ENCODE data around the gene LINC01488. TPM values are rescaled to one million over a fixed set of nuclear protein-coding genes. Genes with fewer than 3 reads are reported as not detected.

LINC01488 gene
- total RNA-seq, 1 donor from 2014 or later: not detected

DNA sequence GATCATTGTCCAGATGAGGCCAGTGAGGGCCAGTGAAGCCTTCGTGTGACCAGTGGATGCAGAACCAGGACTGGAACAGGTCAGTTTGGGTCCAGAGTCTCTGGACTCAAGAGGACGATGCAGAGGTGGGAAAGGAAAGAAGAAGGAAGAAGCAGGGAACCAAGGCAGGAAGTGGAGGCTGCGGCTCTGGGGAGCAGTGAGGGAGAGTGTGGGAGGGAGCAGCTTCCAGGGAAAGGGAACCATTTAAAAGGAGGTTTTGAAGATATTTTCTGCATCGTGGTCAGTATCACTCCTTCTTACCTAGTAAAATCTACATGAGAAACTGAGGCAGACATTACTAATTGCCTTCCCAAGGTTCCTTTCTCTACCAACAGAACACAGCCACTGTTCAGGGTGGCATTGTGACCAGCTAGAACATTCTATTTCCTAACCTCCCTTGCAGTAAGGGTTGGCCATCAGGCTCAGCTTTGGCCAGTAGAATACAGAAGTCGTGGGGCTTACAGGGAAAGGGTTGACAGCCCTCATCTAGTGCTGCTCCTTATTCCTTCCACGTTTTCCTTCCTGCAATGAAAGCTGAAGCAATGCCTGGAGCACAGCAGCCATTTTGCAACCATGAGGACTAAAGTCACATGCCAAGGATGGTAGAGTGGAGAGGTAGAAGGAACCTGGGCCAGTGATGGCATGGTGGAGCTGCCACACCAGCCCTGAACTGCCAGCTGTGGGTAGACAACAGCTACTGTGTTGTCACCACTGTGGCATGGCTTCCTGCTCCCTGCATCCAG, 29.1 kb upstream of the LINC01488 start:
- no peak overlapping the region for H3K9ac ChIP-seq (ENCODE audit: low read depth in 1 of 3, low read length in 3 of 3)
- no peak overlapping the region for H3K27ac ChIP-seq (ENCODE audit: low read depth, low read length)
- H3K4me3 ChIP-seq (ENCODE audit: low read length in 3 of 3): no peak overlapping the region
- H3K4me1 ChIP-seq (ENCODE audit: control insufficient read depth in 3 of 3, insufficient read depth in 3 of 3, low read length in 3 of 3): peaks cover 20 to 29% (median 21%) of the 10 kb centered on the region in 3 donors
- H3K9me3 ChIP-seq (ENCODE audit: control insufficient read depth in 3 of 3, low read length in 3 of 3): peaks cover 0 to 3% (median 0%) of the 10 kb centered on the region in 3 donors
- H3K27me3 ChIP-seq (ENCODE audit: control insufficient read depth in 3 of 3, insufficient read depth in 3 of 3, low read length in 3 of 3): peaks cover 2 to 22% (median 7%) of the 10 kb centered on the region in 3 donors
- no peaks in the 10 kb centered on the region for H3K36me3 ChIP-seq (ENCODE audit: control insufficient read depth in 3 of 3, insufficient read depth in 3 of 3, low read length in 3 of 3)

DNA sequence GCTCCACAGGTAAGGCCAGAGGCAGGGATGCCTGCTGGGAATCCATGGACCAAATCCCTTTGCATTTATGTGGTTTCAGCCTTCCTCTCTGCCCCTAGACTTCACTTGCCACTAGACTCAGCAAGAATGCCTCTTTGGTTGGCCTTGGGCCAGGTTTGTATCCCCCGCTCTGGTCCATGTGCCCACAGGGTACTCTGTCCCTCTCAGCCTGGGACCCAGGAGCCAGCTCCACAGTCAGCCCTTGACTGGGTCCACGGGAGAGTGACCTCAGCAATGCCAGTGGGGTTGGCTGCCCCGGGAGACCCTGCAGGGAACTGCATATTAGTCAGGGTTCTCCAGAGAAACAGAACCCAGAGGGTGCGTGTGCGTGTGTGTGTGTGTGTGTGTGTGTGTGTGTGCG, 28.3 kb upstream of the LINC01488 start:
- H3K36me3 ChIP-seq (ENCODE audit: control insufficient read depth in 3 of 3, insufficient read depth in 3 of 3, low read length in 3 of 3): no peaks in the 10 kb centered on the region
- H3K27me3 ChIP-seq (ENCODE audit: control insufficient read depth in 3 of 3, insufficient read depth in 3 of 3, low read length in 3 of 3): peaks cover 2 to 22% (median 7%) of the 10 kb centered on the region in 3 donors
- no peak overlapping the region for H3K27ac ChIP-seq (ENCODE audit: low read depth, low read length)
- H3K9ac ChIP-seq (ENCODE audit: low read depth in 1 of 3, low read length in 3 of 3): no peak overlapping the region
- H3K9me3 ChIP-seq (ENCODE audit: control insufficient read depth in 3 of 3, low read length in 3 of 3): peaks cover 0 to 3% (median 0%) of the 10 kb centered on the region in 3 donors
- H3K4me1 ChIP-seq (ENCODE audit: control insufficient read depth in 3 of 3, insufficient read depth in 3 of 3, low read length in 3 of 3): peaks cover 20 to 28% (median 21%) of the 10 kb centered on the region in 3 donors
- no peak overlapping the region for H3K4me3 ChIP-seq (ENCODE audit: low read length in 3 of 3)

DNA sequence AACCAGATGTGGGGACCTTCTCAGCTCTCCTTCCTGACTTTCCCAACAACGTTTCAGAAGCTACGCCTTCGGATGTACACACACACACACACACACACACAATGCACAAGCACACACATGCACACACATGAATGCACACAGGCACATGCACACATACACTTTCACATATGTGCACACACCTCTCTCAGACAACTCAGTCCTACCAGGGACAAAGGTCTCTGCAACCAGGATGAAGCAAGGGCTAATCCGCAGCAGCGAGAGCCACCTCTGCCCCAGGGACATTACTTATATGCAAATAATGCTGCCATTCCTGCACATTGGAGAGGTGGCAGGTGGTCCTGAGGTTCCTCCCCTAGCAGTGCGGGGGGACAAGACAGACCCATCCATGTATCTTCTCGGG, 27.4 kb upstream of the LINC01488 start:
- H3K4me3 ChIP-seq (ENCODE audit: low read length in 3 of 3): no peak overlapping the region
- peaks cover 16 to 20% (median 18%) of the 10 kb centered on the region in 3 donors for H3K4me1 ChIP-seq (ENCODE audit: control insufficient read depth in 3 of 3, insufficient read depth in 3 of 3, low read length in 3 of 3)
- H3K36me3 ChIP-seq (ENCODE audit: control insufficient read depth in 3 of 3, insufficient read depth in 3 of 3, low read length in 3 of 3): no peaks in the 10 kb centered on the region
- no peak overlapping the region for H3K9ac ChIP-seq (ENCODE audit: low read depth in 1 of 3, low read length in 3 of 3)
- peaks cover 0 to 3% (median 0%) of the 10 kb centered on the region in 3 donors for H3K9me3 ChIP-seq (ENCODE audit: control insufficient read depth in 3 of 3, low read length in 3 of 3)
- H3K27me3 ChIP-seq (ENCODE audit: control insufficient read depth in 3 of 3, insufficient read depth in 3 of 3, low read length in 3 of 3): peaks cover 2 to 22% (median 7%) of the 10 kb centered on the region in 3 donors
- no peak overlapping the region for H3K27ac ChIP-seq (ENCODE audit: low read depth, low read length)

DNA sequence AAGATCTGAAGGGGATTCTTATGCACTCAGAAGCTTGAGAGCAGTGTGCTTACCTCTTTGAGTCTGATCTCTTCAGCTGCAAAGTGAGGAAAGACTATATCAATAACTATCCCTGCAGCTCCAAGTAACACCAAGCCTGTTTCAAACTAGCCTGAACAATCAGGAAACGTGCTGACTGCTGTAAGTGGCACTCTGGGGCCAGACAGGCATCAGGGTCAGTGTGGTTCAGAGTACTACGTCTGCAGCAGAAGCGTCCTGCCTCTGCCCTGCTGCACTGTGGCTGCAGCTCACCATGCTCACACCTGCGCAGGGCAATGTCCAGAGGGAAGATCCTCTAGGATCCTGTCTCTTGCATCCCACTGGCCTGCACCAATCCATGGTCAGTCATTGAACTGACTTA, 25.5 kb upstream of the LINC01488 start:
- H3K9ac ChIP-seq (ENCODE audit: low read depth in 1 of 3, low read length in 3 of 3): no peak overlapping the region
- H3K4me3 ChIP-seq (ENCODE audit: low read length in 3 of 3): no peak overlapping the region
- no peak overlapping the region for H3K27ac ChIP-seq (ENCODE audit: low read depth, low read length)
- peaks cover under 1 to 12% (median 7%) of the 10 kb centered on the region in 3 donors for H3K27me3 ChIP-seq (ENCODE audit: control insufficient read depth in 3 of 3, insufficient read depth in 3 of 3, low read length in 3 of 3)
- H3K36me3 ChIP-seq (ENCODE audit: control insufficient read depth in 3 of 3, insufficient read depth in 3 of 3, low read length in 3 of 3): no peaks in the 10 kb centered on the region
- H3K9me3 ChIP-seq (ENCODE audit: control insufficient read depth in 3 of 3, low read length in 3 of 3): peaks cover 0 to 3% (median 0%) of the 10 kb centered on the region in 3 donors
- H3K4me1 ChIP-seq (ENCODE audit: control insufficient read depth in 3 of 3, insufficient read depth in 3 of 3, low read length in 3 of 3): peaks cover 3 to 5% (median 3%) of the 10 kb centered on the region in 3 donors

DNA sequence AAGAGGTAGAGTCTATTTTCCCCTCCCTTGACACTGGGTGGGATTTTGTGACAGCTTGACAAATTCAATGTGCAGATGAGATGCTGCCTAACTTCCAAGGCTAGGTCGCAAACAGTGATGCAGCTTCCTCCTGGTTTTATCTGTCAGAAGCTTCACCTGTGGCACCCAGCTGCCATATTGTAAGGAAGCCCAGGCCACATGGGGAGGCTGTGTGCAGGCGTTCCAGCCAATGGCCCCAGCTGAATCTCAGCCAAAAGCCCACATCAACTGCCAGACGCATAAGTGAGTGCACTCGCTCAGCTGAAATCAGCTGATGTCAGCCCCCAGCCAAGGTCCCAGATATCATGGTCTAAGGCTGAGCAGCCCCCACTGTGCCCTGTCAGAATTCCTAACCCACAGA, 24.8 kb upstream of the LINC01488 start:
- H3K27ac ChIP-seq (ENCODE audit: low read depth, low read length): no peak overlapping the region

DNA sequence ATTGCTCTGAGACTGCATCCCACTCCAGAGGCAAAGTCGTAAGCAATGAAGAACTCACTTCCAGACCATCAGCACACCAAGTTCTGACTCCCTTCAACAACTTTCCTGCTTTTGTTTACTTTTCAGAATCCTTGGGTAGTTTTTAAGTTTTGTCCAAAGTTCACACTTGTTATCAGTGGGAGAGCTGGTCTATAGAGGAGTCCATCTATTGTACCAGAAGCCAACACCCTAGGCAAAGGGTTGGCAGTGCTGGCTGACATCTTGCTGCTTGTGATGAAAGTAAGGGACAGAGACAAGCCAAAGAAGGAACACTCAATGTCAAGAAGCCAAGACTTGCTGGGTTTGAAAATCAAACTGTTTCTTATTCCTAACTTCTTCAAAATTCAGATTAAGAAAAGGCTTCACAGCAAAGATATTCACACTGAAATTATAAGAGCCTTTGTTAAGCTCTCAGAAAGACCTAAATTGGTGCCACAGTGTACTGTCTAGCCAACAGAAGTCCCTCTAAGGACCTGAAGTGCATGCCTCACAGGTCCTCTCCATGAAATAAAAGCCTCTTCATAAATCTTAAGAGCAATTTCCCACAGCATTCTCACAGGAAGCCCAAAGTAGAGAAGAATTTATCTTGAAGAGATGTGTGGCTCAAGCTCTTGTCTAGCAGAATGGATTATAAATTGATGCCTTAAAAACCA, 21.5 kb upstream of the LINC01488 start:
- H3K9ac ChIP-seq (ENCODE audit: low read depth in 1 of 3, low read length in 3 of 3): no peak overlapping the region

More for the DNA sequence above, 24.8 kb upstream of the LINC01488 start:
- no peak overlapping the region for H3K4me3 ChIP-seq (ENCODE audit: low read length in 3 of 3)
- peaks cover 0 to 2% (median 0%) of the 10 kb centered on the region in 3 donors for H3K4me1 ChIP-seq (ENCODE audit: control insufficient read depth in 3 of 3, insufficient read depth in 3 of 3, low read length in 3 of 3)
- H3K27me3 ChIP-seq (ENCODE audit: control insufficient read depth in 3 of 3, insufficient read depth in 3 of 3, low read length in 3 of 3): peaks cover 0 to 14% (median 8%) of the 10 kb centered on the region in 3 donors
- H3K9ac ChIP-seq (ENCODE audit: low read depth in 1 of 3, low read length in 3 of 3): no peak overlapping the region
- peaks cover 0 to 5% (median 2%) of the 10 kb centered on the region in 3 donors for H3K9me3 ChIP-seq (ENCODE audit: control insufficient read depth in 3 of 3, low read length in 3 of 3)
- H3K36me3 ChIP-seq (ENCODE audit: control insufficient read depth in 3 of 3, insufficient read depth in 3 of 3, low read length in 3 of 3): no peaks in the 10 kb centered on the region

DNA sequence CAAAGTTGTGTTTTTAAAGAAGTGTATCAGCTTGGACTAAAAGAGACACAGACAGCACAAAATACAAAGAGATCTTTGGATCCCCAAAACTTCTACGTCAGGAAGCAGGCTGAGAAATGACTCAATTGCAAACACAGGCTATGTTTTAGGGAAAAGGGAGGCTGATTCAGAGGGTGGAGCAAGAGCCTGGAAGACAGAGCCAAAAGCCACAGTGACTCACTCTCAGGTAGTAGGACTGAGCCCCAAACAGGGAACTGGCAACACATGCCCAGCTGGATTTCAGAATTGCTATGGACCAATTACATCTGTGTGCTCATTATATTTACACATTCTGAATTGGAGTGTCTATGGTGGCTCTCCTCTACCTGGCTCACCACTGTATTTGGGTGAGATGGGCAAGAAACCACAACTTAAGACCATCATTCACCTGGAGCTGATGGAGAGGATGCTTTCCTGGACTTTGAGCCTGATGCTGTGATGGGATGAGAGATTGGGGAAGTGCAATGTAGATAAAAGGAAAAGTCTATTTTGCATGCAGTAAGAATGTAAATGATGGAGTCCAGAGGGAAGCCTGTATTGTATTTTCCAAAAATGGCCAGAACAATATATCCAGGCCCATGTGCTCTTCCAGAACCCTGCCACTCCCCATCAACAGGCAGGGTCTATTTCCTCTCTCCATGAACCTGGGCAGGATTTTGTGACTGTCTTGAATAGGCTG, 20.8 kb upstream of the LINC01488 start:
- Histone ChIP-seq H3K4me3 (ENCODE audit: low read length in 3 of 3) (no peak overlapping the region), H3K9ac (ENCODE audit: low read depth in 1 of 3, low read length in 3 of 3) (no peak overlapping the region), H3K27ac (ENCODE audit: low read depth, low read length) (no peak overlapping the region)

More for the DNA sequence above, 21.5 kb upstream of the LINC01488 start:
- no peaks in the 10 kb centered on the region for H3K36me3 ChIP-seq (ENCODE audit: control insufficient read depth in 3 of 3, insufficient read depth in 3 of 3, low read length in 3 of 3)
- no peak overlapping the region for H3K4me3 ChIP-seq (ENCODE audit: low read length in 3 of 3)
- peaks cover 14 to 21% (median 17%) of the 10 kb centered on the region in 3 donors for H3K4me1 ChIP-seq (ENCODE audit: control insufficient read depth in 3 of 3, insufficient read depth in 3 of 3, low read length in 3 of 3)
- H3K27ac ChIP-seq (ENCODE audit: low read depth, low read length): no peak overlapping the region
- peaks cover 12 to 29% (median 14%) of the 10 kb centered on the region in 3 donors for H3K27me3 ChIP-seq (ENCODE audit: control insufficient read depth in 3 of 3, insufficient read depth in 3 of 3, low read length in 3 of 3)
- peaks cover 0 to 5% (median 2%) of the 10 kb centered on the region in 3 donors for H3K9me3 ChIP-seq (ENCODE audit: control insufficient read depth in 3 of 3, low read length in 3 of 3)

DNA sequence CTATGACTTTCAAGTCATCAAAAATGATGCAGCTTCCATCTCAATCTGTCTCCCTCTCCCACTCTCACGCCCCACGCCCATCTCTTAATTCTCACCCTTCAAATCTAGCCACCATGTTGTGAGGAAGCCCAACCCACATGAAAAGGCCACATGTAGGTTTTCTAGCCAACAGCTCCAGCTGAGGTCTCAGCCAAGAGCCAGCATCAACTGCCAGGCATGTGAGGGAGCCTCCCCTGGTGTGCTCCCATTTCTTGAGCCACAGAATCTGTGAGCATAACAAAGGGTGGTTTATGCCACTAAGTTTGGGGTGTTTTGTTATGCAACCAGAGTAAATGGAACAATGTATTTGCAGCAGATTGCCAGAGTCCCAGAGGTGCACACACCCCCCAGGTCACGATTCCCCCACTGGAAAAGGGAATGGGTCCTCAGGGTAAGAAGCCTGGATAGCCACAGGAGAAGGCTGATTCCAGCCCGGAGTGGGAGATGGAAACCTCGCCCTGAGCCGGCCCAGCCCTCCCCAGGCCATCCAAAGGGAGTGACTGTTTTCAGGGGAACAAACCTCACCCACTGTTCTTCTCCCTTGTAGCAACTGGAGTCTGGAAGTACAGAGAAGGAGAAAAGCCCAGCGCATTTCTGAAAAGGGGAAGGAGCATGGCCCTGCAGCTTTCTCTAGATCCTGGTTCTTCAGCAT, 20.0 kb upstream of the LINC01488 start:
- Histone ChIP-seq H3K4me1 (ENCODE audit: control insufficient read depth in 3 of 3, insufficient read depth in 3 of 3, low read length in 3 of 3) (peaks cover 14 to 25% (median 17%) of the 10 kb centered on the region in 3 donors), H3K27me3 (ENCODE audit: control insufficient read depth in 3 of 3, insufficient read depth in 3 of 3, low read length in 3 of 3) (peaks cover 12 to 35% (median 14%) of the 10 kb centered on the region in 3 donors), H3K9ac (ENCODE audit: low read depth in 1 of 3, low read length in 3 of 3) (no peak overlapping the region), H3K9me3 (ENCODE audit: control insufficient read depth in 3 of 3, low read length in 3 of 3) (peaks cover 0 to 2% (median 2%) of the 10 kb centered on the region in 3 donors), H3K36me3 (ENCODE audit: control insufficient read depth in 3 of 3, insufficient read depth in 3 of 3, low read length in 3 of 3) (no peaks in the 10 kb centered on the region), H3K27ac (ENCODE audit: low read depth, low read length) (no peak overlapping the region), H3K4me3 (ENCODE audit: low read length in 3 of 3) (no peak overlapping the region)

More for the DNA sequence above, 20.8 kb upstream of the LINC01488 start:
- Histone ChIP-seq H3K27me3 (ENCODE audit: control insufficient read depth in 3 of 3, insufficient read depth in 3 of 3, low read length in 3 of 3) (peaks cover 12 to 32% (median 14%) of the 10 kb centered on the region in 3 donors), H3K36me3 (ENCODE audit: control insufficient read depth in 3 of 3, insufficient read depth in 3 of 3, low read length in 3 of 3) (no peaks in the 10 kb centered on the region), H3K4me1 (ENCODE audit: control insufficient read depth in 3 of 3, insufficient read depth in 3 of 3, low read length in 3 of 3) (peaks cover 14 to 25% (median 17%) of the 10 kb centered on the region in 3 donors), H3K9me3 (ENCODE audit: control insufficient read depth in 3 of 3, low read length in 3 of 3) (peaks cover 0 to 5% (median 2%) of the 10 kb centered on the region in 3 donors)
